ENCODE measurements around the gene ENC1.

GRCh38 chr5:74617202-74617601, 23.3 kb downstream of the ENC1 start:
- TF ChIP-seq IRF3 (IDR thresholded peaks at IDR 0.05; ENCODE audit: low read depth, low read length) (no peak), CTCF (IDR thresholded peaks at IDR 0.05) (no peak), ELF1 (IDR thresholded peaks at IDR 0.05) (no peak), RCOR1 (IDR thresholded peaks at IDR 0.05; ENCODE audit: low read length) (no peak), SMC3 (IDR thresholded peaks at IDR 0.05; ENCODE audit: low read depth, low read length) (no peak), SIN3A (IDR thresholded peaks at IDR 0.05; ENCODE audit: borderline replicate concordance, low read depth, low read length) (no peak), EP300 (IDR thresholded peaks at IDR 0.05; ENCODE audit: borderline replicate concordance in 1 of 2, low read depth in 1 of 2, low read length in 1 of 2) (no peak), MXI1 (IDR thresholded peaks at IDR 0.05; ENCODE audit: low read depth, low read length) (no peak), USF2 (IDR thresholded peaks at IDR 0.05; ENCODE audit: borderline replicate concordance, low read depth, low read length) (no peak), EZH2phosphoT487 (IDR thresholded peaks at IDR 0.05; ENCODE audit: borderline replicate concordance, low read depth) (no peak), RXRA (IDR thresholded peaks at IDR 0.05; ENCODE audit: borderline replicate concordance, low read depth) (no peak), POLR2AphosphoS5 (IDR thresholded peaks at IDR 0.05; ENCODE audit: low read depth, low read length) (no peak)
- TF ChIP-seq, protein P1, sequence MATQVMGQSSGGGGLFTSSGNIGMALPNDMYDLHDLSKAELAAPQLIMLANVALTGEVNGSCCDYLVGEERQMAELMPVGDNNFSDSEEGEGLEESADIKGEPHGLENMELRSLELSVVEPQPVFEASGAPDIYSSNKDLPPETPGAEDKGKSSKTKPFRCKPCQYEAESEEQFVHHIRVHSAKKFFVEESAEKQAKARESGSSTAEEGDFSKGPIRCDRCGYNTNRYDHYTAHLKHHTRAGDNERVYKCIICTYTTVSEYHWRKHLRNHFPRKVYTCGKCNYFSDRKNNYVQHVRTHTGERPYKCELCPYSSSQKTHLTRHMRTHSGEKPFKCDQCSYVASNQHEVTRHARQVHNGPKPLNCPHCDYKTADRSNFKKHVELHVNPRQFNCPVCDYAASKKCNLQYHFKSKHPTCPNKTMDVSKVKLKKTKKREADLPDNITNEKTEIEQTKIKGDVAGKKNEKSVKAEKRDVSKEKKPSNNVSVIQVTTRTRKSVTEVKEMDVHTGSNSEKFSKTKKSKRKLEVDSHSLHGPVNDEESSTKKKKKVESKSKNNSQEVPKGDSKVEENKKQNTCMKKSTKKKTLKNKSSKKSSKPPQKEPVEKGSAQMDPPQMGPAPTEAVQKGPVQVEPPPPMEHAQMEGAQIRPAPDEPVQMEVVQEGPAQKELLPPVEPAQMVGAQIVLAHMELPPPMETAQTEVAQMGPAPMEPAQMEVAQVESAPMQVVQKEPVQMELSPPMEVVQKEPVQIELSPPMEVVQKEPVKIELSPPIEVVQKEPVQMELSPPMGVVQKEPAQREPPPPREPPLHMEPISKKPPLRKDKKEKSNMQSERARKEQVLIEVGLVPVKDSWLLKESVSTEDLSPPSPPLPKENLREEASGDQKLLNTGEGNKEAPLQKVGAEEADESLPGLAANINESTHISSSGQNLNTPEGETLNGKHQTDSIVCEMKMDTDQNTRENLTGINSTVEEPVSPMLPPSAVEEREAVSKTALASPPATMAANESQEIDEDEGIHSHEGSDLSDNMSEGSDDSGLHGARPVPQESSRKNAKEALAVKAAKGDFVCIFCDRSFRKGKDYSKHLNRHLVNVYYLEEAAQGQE (IDR thresholded peaks at IDR 0.05; ENCODE audit: low read depth, low read length): no peak
